Measurements from ENCODE around the gene ADI1. TPM values are rescaled to one million over a fixed set of nuclear protein-coding genes. Genes with fewer than 3 reads are reported as not detected.

ADI1 gene
- total and polyA plus RNA-seq, 7 donors, result 42.5 to 137 (median 43.7) TPM

DNA sequence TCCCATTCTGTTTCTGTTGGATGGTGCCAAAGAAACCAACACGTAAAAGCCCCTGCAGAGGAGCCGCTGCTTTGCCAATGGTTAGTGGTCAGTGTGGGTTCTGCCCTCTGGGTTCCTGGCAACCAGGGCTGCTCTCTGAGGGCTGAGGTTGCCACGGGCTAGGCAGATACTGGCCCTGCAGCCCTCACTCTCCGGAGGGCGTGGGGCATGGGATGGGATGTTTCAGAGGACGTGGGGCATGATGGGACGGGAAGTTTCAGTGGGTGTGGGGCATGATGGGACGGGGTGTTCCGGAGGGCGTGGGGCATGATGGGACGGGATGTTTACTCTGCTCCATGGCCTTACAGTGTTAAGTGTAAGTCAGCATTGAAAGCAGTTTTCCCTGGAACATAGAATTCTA, 34.2 kb downstream of the ADI1 start:
- Histone ChIP-seq H3K4me1 (peaks cover 9% of the 10 kb centered on the region), H3K4me3 (no peak overlapping the region), H3K36me3 (ENCODE audit: insufficient read depth in 1 of 2, low read depth in 1 of 2) (peaks cover 0 to 17% of the 10 kb centered on the region in 2 donors), H3K27ac (no peak overlapping the region), H3K9me3 (no peaks in the 10 kb centered on the region), H3K27me3 (ENCODE audit: insufficient read depth in 3 of 3, low read length in 2 of 3) (no peaks in the 10 kb centered on the region)
- DNase-seq (no peak), ATAC-seq (no peak)
- 91 to 95% (median 93%) methylated on average over 11 of the region's 11 CpGs for WGBS, 3 donors
- TF ChIP-seq, protein P1, sequence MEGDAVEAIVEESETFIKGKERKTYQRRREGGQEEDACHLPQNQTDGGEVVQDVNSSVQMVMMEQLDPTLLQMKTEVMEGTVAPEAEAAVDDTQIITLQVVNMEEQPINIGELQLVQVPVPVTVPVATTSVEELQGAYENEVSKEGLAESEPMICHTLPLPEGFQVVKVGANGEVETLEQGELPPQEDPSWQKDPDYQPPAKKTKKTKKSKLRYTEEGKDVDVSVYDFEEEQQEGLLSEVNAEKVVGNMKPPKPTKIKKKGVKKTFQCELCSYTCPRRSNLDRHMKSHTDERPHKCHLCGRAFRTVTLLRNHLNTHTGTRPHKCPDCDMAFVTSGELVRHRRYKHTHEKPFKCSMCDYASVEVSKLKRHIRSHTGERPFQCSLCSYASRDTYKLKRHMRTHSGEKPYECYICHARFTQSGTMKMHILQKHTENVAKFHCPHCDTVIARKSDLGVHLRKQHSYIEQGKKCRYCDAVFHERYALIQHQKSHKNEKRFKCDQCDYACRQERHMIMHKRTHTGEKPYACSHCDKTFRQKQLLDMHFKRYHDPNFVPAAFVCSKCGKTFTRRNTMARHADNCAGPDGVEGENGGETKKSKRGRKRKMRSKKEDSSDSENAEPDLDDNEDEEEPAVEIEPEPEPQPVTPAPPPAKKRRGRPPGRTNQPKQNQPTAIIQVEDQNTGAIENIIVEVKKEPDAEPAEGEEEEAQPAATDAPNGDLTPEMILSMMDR (IDR thresholded peaks at IDR 0.05), result no peak
- intact Hi-C loops (cut with DNase I), result no loop called here

DNA sequence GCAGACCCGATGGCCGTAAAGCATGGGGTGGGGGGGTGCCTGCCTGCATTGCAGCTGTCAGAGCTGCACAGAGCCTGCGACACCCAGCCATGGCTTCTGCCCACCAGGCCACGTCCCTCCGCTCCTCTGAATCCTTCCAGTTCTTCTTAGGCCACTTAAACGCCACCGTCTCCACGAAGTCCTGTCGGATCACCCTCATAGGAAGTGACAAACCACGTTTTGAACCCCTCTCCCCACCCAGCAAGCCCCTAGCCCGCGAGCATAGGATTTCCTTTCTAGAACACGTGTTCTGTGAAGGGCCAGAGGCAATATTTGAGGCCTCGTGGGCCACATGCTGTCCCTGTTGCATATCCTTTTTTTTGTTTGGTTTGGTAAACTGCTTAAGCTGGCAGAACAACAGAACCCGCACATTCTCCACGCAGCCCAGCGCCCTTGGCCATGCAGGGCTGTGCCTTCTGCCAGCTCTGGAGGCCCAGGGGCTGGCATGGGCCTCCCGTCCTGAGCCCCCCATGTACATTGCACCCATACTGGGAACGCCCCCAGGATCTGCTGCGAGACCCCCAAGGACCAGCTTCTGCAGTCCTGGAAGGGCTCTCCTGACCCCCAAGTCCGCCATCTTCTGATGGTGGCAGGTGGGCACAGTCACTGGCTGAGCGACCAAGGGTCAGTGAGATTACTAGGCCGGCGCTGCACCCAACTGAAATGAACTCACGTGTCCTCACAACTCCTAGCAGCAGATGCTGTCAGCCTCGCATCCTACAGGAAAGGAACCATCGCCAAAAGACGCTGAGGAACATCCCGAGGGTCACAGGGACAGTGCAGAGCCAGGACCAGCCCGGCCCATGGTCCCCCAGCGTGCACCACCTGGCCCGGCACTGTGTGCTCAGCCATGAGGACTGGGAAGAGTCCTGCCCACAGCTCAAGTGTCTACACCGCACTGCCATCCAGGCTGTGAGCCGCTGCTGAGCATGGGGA, 35.1 kb downstream of the ADI1 start:
- H3K27ac ChIP-seq, result no peak overlapping the region
- TF ChIP-seq, protein P1 (IDR thresholded peaks at IDR 0.05), result no peak
- peaks cover 0 to 26% of the 10 kb centered on the region in 2 donors for H3K36me3 ChIP-seq (ENCODE audit: insufficient read depth in 1 of 2, low read depth in 1 of 2)
- H3K4me3 ChIP-seq, result no peak overlapping the region
- ATAC-seq (no peak), DNase-seq (peak in 1 of 2 donors; percentile 34)
- peaks cover 9% of the 10 kb centered on the region for H3K4me1 ChIP-seq
- no peaks in the 10 kb centered on the region for H3K9me3 ChIP-seq
- no peaks in the 10 kb centered on the region for H3K27me3 ChIP-seq (ENCODE audit: insufficient read depth in 3 of 3, low read length in 2 of 3)
- WGBS, 3 donors, result 92 to 95% (median 93%) methylated on average over 34 of the region's 34 CpGs
- intact Hi-C loops (cut with DNase I), result no loop called here

DNA sequence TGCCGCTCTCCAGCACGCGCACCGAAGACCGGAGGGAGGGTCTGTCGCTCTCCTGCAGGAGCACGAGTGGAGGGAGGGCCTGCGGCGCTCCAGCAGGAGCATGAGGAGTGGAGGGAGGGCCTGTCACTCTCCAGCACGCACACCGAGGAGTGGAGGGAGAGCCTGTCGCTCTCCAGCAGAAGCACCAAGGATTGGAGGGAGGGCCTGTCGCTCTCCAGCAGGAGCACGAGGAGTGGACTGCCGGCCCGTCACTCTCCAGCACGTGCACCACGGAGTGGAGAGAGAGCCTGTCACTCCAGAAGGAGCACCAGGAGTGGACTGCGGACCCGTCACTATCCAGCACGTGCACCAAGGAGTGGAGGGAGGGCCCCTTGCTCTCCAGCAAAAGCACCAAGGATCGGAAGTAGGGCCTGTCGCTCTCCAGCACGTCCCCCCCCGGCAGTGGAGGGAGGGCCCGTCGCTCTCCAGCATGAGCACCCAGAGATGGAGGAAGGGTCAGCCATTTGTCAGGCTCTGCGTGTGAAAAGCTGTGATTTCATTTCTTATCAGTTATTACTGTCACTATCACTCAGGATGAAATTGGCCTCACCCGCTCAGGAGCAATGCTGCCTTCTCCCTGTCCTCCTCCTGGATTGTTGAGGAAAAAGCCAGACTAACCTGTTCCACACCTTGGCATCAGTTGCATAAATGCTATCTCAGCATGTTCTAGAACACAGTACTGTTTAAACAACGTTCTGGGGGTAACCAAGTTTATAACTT, 35.9 kb downstream of the ADI1 start:
- no peak overlapping the region for H3K4me3 ChIP-seq
- 85 to 87% (median 87%) methylated on average over 28 to 30 of the region's 30 CpGs for WGBS, 3 donors
- peak; percentile 19 to 72 (median 50) for ATAC-seq
- no peak overlapping the region for H3K27ac ChIP-seq
- peaks cover 9% of the 10 kb centered on the region for H3K4me1 ChIP-seq
- H3K9me3 ChIP-seq, result no peaks in the 10 kb centered on the region
- H3K36me3 ChIP-seq (ENCODE audit: insufficient read depth in 1 of 2, low read depth in 1 of 2), result peaks cover 0 to 34% of the 10 kb centered on the region in 2 donors
- DNase-seq, result peak; percentile 60 to 80
- H3K27me3 ChIP-seq (ENCODE audit: insufficient read depth in 3 of 3, low read length in 2 of 3), result no peaks in the 10 kb centered on the region
- intact Hi-C loops (cut with DNase I), result no loop called here
- TF ChIP-seq, protein P1 (IDR thresholded peaks at IDR 0.05), result no peak

DNA sequence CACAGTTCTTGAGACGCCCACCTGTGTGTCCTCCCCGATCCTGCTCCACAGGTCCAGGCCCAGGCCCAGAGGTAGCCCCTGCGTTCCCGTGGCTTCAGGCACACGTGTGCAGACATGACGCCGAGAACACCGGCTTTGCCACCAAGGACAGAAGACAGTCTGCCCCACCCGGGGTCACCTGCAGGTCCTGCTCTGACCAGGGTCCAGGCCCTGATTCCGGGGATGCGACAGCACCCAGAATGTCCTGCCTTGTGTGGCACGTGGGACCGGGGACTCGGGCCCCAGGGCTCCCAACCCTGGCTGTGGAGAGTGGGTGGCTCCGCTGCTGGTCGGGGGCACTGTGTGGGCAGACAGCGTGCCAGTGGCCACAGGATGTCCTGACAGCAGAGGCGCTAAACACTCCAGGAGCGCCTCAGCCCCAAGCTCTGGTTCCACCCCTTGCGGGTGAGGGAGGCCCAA, 36.9 kb downstream of the ADI1 start:
- DNase-seq (peak in 1 of 2 donors; percentile 46), ATAC-seq (no peak)
- 94 to 96% (median 96%) methylated on average over 20 of the region's 20 CpGs for WGBS, 3 donors
- Histone ChIP-seq H3K4me3 (no peak overlapping the region), H3K36me3 (ENCODE audit: insufficient read depth in 1 of 2, low read depth in 1 of 2) (peaks cover 0 to 44% of the 10 kb centered on the region in 2 donors), H3K4me1 (peaks cover 7% of the 10 kb centered on the region), H3K9me3 (no peaks in the 10 kb centered on the region), H3K27me3 (ENCODE audit: insufficient read depth in 3 of 3, low read length in 2 of 3) (no peaks in the 10 kb centered on the region), H3K27ac (no peak overlapping the region)
- TF ChIP-seq, protein P1 (IDR thresholded peaks at IDR 0.05), result no peak
- intact Hi-C loops (cut with DNase I), result no loop called here

Measured in psoas muscle (tissue), 8 donors.